NCI-H187 (cell line): ENCODE data around the gene ADAMTSL1.

ENCODE experiments used
- DNase-seq, 2 experiments: peaks; one replicate each; lab custom pipeline; 2025; lab: John Stamatoyannopoulos, UW

ADAMTSL1 gene

DNA sequence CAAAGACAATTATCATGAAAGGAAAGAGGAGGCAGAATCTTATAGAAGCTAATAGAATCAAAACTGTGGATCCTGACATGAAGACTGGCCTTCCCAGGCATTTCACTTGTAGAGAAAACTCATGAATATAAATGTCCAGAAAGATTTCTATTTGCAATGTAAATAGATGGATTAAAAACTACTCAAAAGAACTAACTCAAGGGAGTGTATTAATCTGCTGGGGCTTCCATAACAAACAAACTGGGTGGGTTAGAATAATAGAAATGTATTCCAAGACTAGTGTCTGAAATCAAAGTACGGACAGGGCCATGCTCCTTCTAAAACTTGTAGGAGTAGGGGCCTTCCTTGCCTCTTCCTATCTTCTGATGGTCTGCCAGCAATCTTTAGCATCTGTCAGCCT is 267.4 kb downstream of the ADAMTSL1 start:
- no peak for DNase-seq

DNA sequence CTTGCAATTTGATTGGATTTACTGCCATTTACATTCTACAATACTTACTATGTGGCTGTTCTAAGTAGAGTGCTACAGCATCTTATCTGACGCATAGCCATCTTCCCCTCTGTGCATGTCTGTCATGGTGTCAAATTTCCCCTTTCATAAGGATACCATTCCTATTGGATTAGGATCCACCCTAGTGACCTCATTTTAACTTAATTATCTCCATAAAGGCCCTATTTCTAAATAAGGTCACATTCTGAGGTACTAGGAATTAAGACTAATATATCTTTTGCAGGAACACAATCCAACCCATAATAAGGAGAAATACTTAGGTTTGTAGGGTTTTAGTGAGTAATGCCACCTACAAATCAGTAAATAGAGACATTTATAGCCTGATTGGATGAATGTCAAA is 268.0 kb downstream of the ADAMTSL1 start:
- DNase-seq, result no peak

DNA sequence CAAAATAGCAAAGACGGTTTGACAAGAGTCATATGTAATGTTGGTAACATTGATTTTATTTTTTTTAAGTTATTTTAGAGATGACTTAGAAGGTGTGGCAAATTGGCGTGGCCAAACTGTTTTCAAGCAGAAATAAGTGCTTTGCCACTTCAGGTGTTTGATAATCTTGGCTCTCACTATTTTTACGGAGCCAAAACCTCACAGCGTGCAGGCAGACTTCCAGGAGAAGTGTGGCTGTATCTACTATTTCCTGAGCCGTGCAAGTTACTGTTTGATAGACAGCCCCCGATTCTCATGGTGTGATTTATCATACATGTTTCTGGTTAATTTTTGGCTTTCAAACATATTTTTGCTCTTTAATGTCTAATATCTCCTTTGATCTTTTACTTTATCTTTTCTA is 269.5 kb downstream of the ADAMTSL1 start:
- DNase-seq, result no peak

DNA sequence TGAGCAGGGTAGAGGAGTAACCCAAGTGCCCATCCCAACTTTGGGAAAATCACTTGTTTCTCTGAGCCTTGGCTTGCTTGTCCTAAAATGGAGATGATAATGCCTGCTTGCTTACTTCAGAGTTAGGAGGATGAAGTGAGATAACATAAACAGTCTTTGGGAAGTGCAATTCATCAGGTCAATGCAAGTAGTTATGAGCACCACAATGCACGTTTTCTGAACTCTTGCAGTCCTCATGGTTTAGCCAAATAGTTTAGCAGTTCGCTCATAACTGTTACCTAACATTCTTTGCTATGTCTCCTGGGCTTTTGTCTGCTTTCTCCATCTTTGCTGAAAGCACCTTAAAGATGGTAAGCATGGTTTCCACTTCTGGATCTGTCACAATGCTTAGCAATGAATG is 270.0 kb downstream of the ADAMTSL1 start:
- DNase-seq, result no peak

DNA sequence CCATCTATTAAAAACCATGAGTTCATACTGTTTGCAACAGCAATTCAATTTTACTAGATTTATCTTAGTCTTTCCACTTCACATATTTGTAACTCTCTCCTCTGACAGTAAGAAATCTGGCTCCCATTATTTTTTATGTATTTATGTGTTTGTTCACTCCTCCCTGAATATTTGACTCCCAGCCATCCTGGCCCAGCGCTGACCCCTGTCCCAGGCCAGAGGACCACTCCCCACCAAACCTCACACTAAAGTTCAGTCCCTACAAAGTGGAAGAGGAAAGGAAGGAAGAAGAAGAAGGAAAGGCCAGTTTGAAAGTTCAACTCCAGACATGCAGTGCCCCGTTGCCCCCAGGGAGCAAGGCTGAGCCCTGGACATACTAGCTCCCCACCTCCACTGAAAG is 271.8 kb downstream of the ADAMTSL1 start:
- DNase-seq, result no peak

DNA sequence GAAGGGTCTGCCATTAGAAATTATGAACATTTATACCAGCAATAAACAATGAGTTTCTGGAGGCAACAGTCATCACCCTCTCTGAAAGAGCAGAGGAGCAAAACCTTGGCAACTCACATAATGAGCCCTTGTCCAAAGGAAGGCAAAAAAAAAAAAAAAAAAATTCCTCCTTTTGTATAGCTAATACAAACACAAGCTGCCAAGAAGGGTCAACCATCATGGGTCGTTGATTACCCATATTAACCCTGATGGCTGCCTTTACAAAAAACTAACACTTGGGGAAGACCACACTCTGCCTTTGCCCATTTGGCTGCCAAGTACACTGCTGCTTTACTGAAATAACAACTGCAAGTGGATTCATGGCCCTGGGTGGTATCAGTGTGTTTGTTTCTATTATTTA is 272.7 kb downstream of the ADAMTSL1 start:
- no peak for DNase-seq

DNA sequence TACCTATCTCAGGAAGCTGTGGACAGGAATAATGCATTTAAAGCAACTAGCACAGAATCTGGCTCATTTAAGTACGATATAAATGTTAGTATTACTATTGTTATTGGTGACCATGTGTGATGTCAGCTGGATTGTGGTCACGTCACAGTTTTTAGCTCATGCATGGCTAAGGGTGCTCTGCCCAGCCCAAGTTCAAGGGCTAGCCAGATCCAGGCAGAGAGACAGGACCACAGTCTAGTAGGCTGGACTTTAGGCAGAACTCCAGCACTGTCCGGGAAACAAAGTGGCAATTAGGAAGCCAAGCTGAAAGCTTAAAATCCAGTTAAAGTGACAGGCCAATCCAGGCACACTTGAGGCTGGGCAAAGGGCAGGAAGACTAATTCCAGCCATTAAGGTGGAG is 273.6 kb downstream of the ADAMTSL1 start:
- no peak for DNase-seq

DNA sequence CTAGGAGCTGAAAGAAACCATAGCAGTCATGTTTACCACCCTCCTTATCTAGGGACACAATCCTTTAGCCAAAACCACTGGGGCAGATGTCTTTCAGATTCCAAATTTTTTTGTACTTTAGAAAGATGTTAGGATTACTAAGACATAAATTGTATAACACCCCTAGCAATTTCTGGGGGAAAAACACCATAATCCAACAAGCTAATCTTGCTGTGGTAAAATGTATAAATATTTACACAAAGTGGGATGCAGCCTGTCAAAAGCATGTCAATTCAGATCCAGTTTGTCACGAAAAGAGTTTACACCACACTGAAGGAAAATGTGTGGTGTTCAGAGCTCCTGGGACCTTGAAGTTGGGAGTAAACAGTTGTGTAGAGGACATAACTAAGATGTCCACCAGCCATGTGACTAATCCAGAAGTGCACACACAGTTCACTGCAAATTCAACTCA is 274.3 kb downstream of the ADAMTSL1 start:
- no peak for DNase-seq

DNA sequence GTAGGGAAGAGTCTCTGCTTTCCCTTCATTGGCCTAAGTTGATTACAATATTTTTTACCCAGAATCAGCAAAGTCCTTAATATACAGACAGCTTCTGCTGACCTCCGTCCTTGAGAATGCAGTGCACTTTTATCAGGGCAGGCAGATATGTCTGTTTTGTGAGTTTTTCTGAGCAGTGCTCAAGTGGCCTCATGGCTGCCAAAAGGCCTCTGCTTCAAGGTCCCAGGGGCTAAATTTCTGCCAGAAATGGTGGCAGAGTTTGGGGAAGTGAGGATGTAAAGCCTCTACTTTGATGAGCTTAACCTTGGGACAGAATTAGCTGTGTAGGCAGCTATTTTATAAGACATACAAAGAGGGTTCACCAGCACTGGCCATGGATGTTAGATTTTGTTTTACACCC is 275.8 kb downstream of the ADAMTSL1 start:
- no peak for DNase-seq

DNA sequence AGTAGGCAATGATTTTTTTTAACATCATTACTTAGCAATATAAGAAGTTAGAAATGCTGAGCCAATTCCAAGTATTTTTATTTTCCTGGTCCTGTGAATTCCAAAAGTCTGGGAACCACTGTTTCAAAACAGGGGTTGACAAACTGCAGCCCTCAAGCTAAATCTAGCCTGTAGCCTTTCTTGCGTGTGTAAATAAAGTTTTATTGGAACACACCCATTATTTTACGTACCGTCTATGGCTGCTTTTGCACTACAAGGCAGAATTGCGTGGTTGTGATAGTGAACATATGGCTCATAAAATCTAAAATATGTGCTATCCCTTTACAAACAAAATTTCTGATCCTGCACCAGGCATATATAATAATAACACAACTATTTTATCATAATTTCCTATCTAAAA is 280.0 kb downstream of the ADAMTSL1 start:
- DNase-seq, result no peak

DNA sequence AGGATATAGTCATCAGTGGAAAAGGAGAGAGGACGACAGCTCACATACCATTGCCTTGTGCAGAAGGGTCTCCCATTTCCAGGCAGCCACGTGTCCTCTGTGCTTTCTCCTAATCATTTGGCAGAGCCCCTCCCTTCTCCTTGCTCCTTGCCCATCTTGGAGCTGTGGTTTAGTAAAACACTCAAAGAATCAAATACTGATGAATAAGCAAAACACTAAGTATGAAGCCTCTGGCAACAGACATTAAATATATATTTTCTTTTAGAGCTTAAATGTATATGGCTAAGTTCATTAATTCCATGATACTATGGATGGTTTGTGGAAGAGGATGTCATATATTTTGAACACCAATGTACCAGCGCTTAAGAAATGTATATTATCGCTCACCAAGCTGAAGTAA is 280.6 kb downstream of the ADAMTSL1 start:
- DNase-seq, result no peak

DNA sequence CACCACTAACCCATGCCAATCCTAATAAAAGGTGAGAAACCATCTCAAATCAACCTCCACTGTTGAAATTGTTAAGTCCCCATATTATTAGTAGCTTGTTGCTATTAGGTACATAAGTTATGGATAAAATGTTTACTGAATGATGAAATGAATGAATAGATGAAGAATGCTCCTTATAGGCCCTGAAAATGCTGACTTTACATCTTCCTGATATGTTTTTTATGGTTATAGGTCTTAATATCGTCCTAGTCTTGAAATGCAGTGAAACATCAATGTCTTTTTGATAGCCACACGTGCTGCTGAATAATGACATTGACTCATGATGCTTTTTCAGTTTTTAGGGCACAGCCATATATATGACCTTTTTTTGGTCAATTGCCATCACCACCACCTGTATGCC is 281.3 kb downstream of the ADAMTSL1 start:
- no peak for DNase-seq

DNA sequence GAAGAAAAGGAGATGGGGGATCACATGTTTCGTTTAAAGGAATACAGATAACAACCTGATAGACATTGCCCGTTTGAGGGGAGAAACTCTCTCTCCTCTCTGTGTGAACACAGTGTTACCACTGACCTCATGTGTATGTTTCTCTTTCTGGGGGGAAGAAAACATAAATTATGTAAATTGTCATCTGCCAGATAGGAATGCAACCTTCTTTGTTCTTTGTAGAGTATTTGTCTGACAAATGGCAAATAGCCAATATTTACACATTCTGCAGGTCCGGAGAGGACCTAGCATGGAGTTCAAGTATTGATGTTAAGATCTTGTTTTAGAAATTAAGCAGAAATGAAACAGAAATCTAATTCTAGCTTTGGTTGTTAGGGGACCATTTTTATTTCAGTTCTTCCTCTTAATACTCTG is 282.8 kb downstream of the ADAMTSL1 start:
- DNase-seq, result no peak

DNA sequence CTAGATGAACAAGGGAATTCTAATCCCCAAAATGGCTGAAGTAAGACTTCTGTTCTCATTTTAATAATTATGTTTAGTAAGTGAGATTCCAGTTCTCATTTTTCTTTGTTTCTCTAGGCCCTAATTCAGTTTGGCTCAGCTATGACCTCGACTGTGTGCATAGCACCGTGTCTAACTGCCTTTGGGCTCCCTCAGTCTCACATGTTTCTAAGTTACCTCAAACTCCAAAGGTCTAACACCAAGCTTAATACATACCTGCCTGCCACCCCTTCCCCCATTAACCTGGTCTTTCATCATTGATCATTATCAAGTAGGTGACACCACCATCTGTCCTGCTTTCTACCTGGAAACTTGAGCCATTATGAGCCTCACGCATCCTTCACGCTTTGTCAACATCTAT is 285.9 kb downstream of the ADAMTSL1 start:
- no peak for DNase-seq

DNA sequence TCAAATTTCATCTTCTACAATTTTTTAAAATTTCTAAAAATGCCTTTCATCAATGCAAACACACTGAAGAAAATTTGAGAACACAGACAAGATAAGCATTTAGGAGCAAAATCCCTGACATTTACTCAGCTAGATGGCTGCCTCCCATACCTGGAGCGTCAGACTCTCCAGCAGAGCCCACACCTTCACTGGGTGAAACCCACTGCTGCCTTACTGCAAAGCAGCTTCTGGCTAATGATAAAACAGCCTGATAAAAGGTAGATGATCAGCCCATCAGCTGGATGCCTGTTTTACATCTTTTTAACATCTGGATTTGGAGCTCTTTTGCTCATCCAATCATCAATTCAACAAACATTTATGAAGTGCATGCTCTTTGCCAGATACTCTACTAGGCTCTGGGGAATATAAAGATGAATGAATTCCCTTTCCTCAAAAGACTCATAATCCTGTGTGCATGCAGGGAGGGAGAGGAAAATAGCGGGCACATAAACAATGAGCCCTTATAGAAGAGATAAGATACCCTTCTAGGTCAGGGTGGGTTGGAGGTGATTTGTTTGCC is 287.9 kb downstream of the ADAMTSL1 start:
- DNase-seq, result no peak

DNA sequence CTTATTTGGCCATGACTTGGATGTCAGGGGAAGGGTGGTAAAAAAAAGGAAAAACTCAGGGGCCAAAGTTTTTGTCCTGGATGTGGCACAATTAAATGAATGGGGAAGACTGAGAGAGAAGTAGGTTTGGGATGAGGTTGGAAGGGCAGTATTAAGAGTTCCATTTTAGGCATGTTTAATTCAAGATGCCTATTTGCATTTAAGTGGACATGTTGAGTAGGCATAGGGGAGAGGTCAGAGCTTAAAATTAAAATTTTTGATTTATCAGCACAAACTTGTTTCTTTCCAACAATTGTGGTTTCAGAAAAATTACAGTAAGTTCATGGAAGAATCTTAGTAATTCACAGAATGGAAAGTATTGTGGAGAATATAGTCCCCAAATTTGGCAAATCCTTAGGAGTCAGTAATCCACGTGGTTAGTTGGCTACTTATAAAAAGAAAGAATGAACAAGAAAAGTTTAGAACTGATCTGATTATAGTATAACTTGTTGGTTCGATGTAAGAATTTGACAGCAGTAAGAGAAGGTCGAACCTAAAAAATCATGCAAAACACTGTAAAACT is 293.1 kb downstream of the ADAMTSL1 start:
- no peak for DNase-seq

DNA sequence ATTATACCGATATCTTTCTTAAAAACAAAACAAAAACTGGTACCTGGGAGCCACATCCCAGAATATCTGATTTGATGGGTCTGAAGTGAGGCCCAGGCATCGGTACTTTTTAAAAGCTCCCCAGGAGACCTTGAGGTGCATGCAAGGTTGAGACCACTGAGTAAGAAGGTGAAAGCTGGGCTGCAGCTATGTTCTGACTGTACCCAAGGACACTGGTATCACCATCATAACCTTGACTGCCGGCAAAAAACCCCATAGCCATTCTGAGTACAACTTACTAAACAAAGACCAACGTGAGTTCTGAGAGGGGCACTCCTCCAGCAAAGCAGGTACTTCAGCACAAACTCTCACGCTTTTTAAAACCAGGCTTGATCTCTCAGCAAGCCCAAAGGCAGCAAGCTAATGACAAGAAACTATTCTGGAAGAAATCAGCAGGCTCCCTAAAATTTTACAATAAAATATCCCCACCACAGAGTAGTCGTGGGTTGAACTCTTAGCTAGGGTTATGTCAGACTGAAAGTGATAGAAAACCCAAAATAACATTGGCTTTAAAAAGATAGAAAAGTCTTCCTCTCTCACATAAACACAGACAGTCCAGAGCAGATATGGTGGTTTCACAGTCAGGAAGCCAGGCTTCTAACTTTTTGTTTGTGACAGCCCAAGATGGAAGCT is 295.1 kb downstream of the ADAMTSL1 start:
- no peak for DNase-seq

DNA sequence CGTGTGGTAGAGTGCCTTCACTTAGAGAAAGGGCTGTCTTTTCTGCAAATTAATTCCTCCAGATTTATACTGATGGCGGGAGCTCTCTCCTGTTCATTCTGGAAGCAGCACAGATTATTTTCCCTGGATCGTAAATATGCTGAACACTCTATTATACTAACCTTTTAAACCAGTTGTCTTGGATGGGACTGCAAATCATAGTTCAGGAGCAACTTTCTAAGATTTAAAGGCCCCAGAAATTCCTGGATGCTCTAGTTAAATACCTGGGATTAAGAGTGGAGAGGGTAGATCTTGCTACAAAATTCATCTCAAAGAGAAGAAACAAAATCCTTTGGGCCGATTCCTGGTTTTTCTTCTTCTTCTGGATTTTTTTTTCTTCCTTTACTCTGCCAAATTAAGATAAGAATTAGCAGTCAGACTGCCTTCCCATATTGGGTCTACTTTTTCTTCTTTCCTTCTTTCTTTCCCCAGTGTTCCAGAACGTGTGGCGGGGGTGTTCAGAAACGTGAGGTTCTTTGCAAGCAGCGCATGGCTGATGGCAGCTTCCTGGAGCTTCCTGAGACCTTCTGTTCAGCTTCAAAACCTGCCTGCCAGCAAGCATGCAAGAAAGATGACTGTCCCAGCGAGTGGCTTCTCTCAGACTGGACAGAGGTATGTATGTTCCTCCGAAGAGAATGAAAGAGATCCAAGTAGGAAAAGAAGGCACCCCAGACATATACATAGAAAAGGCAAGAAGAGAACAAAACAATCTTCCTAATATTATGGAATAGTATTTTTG is 296.4 kb downstream of the ADAMTSL1 start:
- no peak for DNase-seq

DNA sequence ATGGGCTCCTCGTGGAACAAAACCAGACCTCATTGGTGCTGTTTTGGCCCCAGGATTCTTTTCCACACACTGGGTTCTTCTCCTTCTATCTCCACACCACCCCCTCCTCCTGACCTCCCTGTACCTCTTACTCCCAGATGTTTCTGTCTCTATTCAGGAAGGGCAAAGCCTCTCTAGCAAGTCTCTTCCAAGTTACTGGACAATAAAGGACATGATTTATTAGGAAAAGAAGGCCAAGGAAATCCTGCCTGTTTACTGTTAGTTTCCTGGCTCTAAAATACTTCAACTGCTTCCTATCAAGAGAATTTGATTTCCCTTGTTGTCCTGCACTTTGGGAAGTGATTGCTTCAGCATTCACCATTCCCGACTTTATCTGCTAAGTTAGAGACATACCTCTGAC is 297.1 kb downstream of the ADAMTSL1 start:
- DNase-seq, result no peak

DNA sequence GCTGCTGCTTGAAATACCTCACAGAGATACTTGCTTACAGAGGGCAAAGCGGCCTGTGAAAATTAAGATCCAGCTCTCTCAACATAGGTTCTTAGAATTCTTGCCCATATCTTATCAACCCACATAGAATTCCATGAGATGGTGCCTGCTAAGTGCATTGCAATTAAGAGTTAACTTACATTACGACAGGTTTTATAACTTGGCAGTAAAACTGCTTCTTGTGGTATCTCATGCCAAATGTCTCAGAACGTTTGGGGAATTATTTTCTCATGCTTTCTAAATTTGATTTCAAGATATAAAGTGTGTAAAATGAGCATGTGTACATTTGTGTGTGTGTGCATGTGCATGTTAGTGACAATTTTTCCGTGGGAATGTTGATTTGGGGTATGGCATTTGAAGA is 297.8 kb downstream of the ADAMTSL1 start:
- no peak for DNase-seq

DNA sequence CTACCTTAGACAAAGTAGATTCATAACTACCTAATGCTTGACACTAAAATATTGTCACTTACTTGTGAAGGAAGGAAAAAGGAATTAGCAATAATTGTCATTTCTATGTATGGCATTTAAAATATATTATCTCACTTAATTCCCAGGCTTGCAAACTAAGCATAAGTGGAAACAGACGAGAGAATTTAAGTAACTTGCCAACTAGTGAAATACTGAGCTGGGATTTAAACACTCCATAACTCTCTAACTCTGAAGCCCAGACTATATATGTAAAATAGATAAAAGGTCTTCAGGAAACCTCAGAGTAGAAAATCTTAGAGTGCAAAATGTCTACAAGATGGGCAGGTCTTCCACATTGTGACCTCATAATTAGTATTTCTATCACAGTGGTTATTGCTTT is 301.3 kb downstream of the ADAMTSL1 start:
- no peak for DNase-seq

DNA sequence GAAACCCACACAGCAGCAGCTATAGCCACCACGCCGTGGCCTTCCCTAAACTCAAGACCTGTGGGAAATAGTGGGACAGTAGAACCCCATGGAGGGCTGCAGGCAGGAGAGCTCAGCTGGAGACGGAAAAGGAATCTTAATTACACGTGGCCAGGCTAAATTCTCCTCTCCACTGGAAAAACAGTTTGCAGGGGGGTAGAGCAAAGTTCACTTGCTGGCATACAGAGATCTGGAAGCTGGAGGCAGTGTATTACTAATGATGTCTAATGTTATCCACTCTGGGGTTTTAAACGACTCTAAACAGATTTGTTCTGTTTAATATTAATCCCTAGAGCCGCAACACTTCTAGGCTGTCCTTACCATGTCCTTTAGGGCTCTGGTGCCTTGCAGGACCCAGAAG is 302.0 kb downstream of the ADAMTSL1 start:
- no peak for DNase-seq
